CD4-positive, alpha-beta memory T cell (primary cell): ENCODE data around the gene MRLN. TPM values are rescaled to one million over a fixed set of nuclear protein-coding genes. Genes with fewer than 3 reads are reported as not detected.

ENCODE experiments used
- CTCF ChIA-PET: fragments of 350-600 bp; sonication (Branson Sonifier 250); formaldehyde crosslinking; loops from one replicate; lab custom pipeline; 2021; ENCODE audit warnings: inconsistent platforms; ENCODE audit not compliant: partially characterized antibody; lab: Charles Lee
- POLR2A ChIA-PET: fragments of 350-600 bp; sonication (Branson Sonifier 250); formaldehyde crosslinking; loops from one replicate; lab custom pipeline; 2021; ENCODE audit not compliant: partially characterized antibody; lab: Charles Lee
- DNase-seq, 5 donors: peaks; one replicate each; pipeline versions ENCODE4 v3.0.0 to v3.0.0-alpha.2; 2020 to 2022; ENCODE audit warnings: mixed read lengths in 1 of 5
- H3K27ac ChIP-seq: one replicate; pipeline ENCODE4 v1.7.0; 2013; ENCODE audit warnings: low read depth, low read length
- H3K27me3 ChIP-seq: 2 replicates; pipeline ENCODE4 v1.7.0; 2013; ENCODE audit warnings: mild to moderate bottlenecking, low read length, moderate library complexity; ENCODE audit not compliant: insufficient read depth
- H3K36me3 ChIP-seq: 2 replicates; pipeline ENCODE4 v1.7.0; 2013; ENCODE audit warnings: mild to moderate bottlenecking, low read length, moderate library complexity; ENCODE audit not compliant: insufficient read depth
- H3K4me1 ChIP-seq: 2 replicates; pipeline ENCODE4 v1.7.0; 2013; ENCODE audit warnings: mild to moderate bottlenecking, low read length, moderate library complexity; ENCODE audit not compliant: insufficient read depth
- H3K4me3 ChIP-seq, 2 donors: one replicate each; pipeline ENCODE4 v1.7.0; 2013; ENCODE audit warnings: low read length in 2 of 2, mild to moderate bottlenecking in 1 of 2
- H3K9me3 ChIP-seq, 2 donors: one replicate each; pipeline ENCODE4 v1.7.0; 2013; ENCODE audit warnings: low read length in 2 of 2, control low read depth in 1 of 2; ENCODE audit not compliant: control insufficient read depth in 1 of 2
- H3K27ac Mint-ChIP-seq, 7 donors: one replicate each; pipeline ENCODE4 v1.8.0; 2020 to 2021; ENCODE audit warnings: mixed read lengths in 7 of 7, mild to moderate bottlenecking in 6 of 7, inconsistent platforms in 3 of 7, moderate library complexity in 3 of 7
- H3K27me3 Mint-ChIP-seq, 2 donors: one replicate each; pipeline ENCODE4 v1.8.0; 2020 to 2021; ENCODE audit warnings: mixed read lengths in 2 of 2
- H3K36me3 Mint-ChIP-seq, 2 donors: one replicate each; pipeline ENCODE4 v1.8.0; 2020 to 2021; ENCODE audit warnings: mixed read lengths in 2 of 2, inconsistent platforms in 1 of 2, mild to moderate bottlenecking in 1 of 2
- H3K4me1 Mint-ChIP-seq, 4 donors: one replicate each; pipeline ENCODE4 v1.8.0; 2020 to 2021; ENCODE audit warnings: mixed read lengths in 4 of 4, mild to moderate bottlenecking in 1 of 4
- H3K4me3 Mint-ChIP-seq, 8 donors: one replicate each; pipeline ENCODE4 v1.8.0; 2020 to 2021; ENCODE audit warnings: mixed read lengths in 8 of 8, mild to moderate bottlenecking in 7 of 8, moderate library complexity in 6 of 8, inconsistent platforms in 3 of 8
- H3K9me3 Mint-ChIP-seq, 8 donors: one replicate each; pipeline ENCODE4 v1.8.0; 2020 to 2021; ENCODE audit warnings: mixed read lengths in 8 of 8, mild to moderate bottlenecking in 5 of 8, inconsistent platforms in 3 of 8, moderate library complexity in 1 of 8
- intact Hi-C: fragments of 100-400 bp; cut with micrococcal nuclease; formaldehyde crosslinking; loops from one replicate; pipeline ENCODE4 v1.15.1; 2023
- polyA plus RNA-seq, 2 donors: library from polyadenylated mRNA; unstranded; fragments of 300-500 nt; fragmentation: Illumina TruSeq; gene quantifications; one replicate each; pipeline ENCODE4 v1.2.3, GENCODE V29; 2021
- total RNA-seq, 2 experiments: library from RNA; stranded (reverse); gene quantifications; one replicate each; pipeline ENCODE4 v1.2.3, GENCODE V29; 2021

Gene MRLN
- total and polyA plus RNA-seq, 4 experiments from 2014 or later: not detected

DNA sequence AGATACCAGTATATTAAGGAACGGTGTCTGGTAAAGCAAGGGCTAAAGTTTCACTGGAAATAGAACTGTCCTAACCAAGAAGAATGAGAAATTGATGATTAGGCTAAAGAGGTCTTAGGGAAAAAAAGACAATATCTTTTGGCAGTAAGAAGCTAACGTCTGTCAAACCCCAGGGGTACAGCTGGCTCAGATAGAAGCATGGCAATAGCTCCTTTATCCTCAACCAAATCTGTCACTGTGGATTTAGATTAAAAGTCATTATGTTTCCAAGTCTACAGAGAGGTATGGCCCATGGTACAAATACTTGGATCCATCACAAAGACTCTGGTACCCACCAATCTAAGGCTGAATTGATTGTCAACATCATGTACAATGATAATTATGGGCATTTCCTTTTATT lies 35.0 kb downstream of the MRLN start:
- ChIA-PET CTCF (no interaction called here), POLR2A (no interaction called here)
- intact Hi-C loops: no loop called here
- peaks cover 16 to 19% of the 10 kb centered on the region in 2 donors for H3K27me3 Mint-ChIP-seq
- H3K27ac Mint-ChIP-seq: no peak overlapping the region
- no peaks in the 10 kb centered on the region for H3K9me3 ChIP-seq
- no peaks in the 10 kb centered on the region for H3K4me1 Mint-ChIP-seq
- no peak overlapping the region for H3K4me3 ChIP-seq
- H3K4me3 Mint-ChIP-seq: no peak overlapping the region
- DNase-seq: no peak
- no peak overlapping the region for H3K27ac ChIP-seq
- H3K36me3 Mint-ChIP-seq: no peaks in the 10 kb centered on the region
- no peaks in the 10 kb centered on the region for H3K27me3 ChIP-seq
- H3K9me3 Mint-ChIP-seq: peaks cover 0 to 8% (median 5%) of the 10 kb centered on the region in 8 donors
- no peaks in the 10 kb centered on the region for H3K4me1 ChIP-seq
- no peaks in the 10 kb centered on the region for H3K36me3 ChIP-seq

GRCh38 chr10:59713196-59713821 lies 39.9 kb downstream of the MRLN start:
- intact Hi-C loops: no loop called here
- no peak overlapping the region for H3K4me3 ChIP-seq
- H3K4me1 ChIP-seq: no peaks in the 10 kb centered on the region
- no peaks in the 10 kb centered on the region for H3K9me3 ChIP-seq
- no peak overlapping the region for H3K27ac ChIP-seq
- Mint-ChIP-seq H3K9me3 (peaks cover 0 to 2% (median 0%) of the 10 kb centered on the region in 8 donors), H3K27ac (no peak overlapping the region), H3K27me3 (peaks cover 27 to 44% of the 10 kb centered on the region in 2 donors), H3K4me1 (peaks cover 0 to 4% (median 0%) of the 10 kb centered on the region in 4 donors), H3K36me3 (no peaks in the 10 kb centered on the region), H3K4me3 (no peak overlapping the region)
- CTCF ChIA-PET: no interaction called here
- no peaks in the 10 kb centered on the region for H3K36me3 ChIP-seq
- POLR2A ChIA-PET: no interaction called here
- DNase-seq: no peak
- H3K27me3 ChIP-seq: peaks cover 3% of the 10 kb centered on the region

DNA sequence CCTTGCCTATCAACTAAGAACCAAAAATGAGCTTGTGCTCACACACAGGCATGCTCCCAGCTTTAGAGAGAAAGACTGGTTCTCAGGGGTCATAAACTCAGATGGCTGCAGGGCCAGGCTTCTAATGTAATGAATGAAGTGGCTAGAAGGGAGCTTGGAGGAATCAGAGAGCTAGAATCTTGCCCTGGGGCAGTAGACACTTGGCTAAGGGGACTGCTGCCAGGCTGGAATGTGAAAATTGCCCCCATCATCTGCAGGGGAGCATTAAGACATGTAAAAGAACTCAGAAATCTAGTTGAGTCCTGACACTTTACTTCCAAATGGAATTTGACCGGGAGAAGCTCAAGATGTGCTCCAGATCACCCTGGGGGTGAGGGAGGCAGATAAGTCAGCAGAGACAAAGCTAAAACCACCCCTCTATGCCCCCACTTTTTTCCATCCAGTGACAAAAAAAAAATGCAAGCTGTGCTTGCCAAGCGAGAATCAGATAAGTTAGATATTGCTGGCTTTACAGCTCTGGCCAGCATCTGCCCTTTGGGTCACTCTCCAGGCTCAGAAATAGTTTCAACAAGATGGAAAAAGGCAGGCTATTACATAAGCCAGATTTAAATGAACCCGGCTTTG lies 41.3 kb downstream of the MRLN start:
- no peak for DNase-seq
- H3K4me3 ChIP-seq: no peak overlapping the region
- Mint-ChIP-seq H3K4me3 (no peak overlapping the region), H3K9me3 (peaks cover 0 to 1% (median 0%) of the 10 kb centered on the region in 8 donors), H3K36me3 (no peaks in the 10 kb centered on the region), H3K4me1 (peaks cover 0 to 9% (median 0%) of the 10 kb centered on the region in 4 donors), H3K27ac (no peak overlapping the region), H3K27me3 (peaks cover 33 to 49% of the 10 kb centered on the region in 2 donors)
- H3K27ac ChIP-seq: no peak overlapping the region
- no peaks in the 10 kb centered on the region for H3K36me3 ChIP-seq
- H3K27me3 ChIP-seq: peaks cover 5% of the 10 kb centered on the region
- POLR2A ChIA-PET: no interaction called here
- CTCF ChIA-PET: no interaction called here
- no peaks in the 10 kb centered on the region for H3K9me3 ChIP-seq
- intact Hi-C loops: no loop called here
- H3K4me1 ChIP-seq: no peaks in the 10 kb centered on the region

- Mint-ChIP-seq H3K9me3 (peaks cover 0 to 3% (median 0%) of the 10 kb centered on the region in 8 donors), H3K36me3 (no peaks in the 10 kb centered on the region), H3K4me1 (peaks cover 0 to 9% (median 0%) of the 10 kb centered on the region in 4 donors), H3K4me3 (peak within 1 kb of the TSS in 5 of 8 donors; percentile 33 to 51 (median 37)), H3K27ac (no peak within 1 kb of the TSS), H3K27me3 (peaks cover 44 to 47% of the 10 kb centered on the region in 2 donors)
- CTCF ChIA-PET: no interaction called here
- H3K36me3 ChIP-seq: no peaks in the 10 kb centered on the region
- peaks cover 5% of the 10 kb centered on the region for H3K27me3 ChIP-seq
- H3K4me1 ChIP-seq: no peaks in the 10 kb centered on the region
- no peak for DNase-seq
- intact Hi-C loops: no loop called here
- no peak within 1 kb of the TSS for H3K4me3 ChIP-seq
- no peak within 1 kb of the TSS for H3K27ac ChIP-seq
- POLR2A ChIA-PET: no interaction called here
- no peaks in the 10 kb centered on the region for H3K9me3 ChIP-seq
Observed at GRCh38 chr10:59709395-59710125, 43.7 kb downstream of the MRLN start, which contains the start of gene SLC16A9. SLC16A9 (minus strand) TSS chr10:59709850; CDS start chr10:59684291, 25,559 bp downstream.

DNA sequence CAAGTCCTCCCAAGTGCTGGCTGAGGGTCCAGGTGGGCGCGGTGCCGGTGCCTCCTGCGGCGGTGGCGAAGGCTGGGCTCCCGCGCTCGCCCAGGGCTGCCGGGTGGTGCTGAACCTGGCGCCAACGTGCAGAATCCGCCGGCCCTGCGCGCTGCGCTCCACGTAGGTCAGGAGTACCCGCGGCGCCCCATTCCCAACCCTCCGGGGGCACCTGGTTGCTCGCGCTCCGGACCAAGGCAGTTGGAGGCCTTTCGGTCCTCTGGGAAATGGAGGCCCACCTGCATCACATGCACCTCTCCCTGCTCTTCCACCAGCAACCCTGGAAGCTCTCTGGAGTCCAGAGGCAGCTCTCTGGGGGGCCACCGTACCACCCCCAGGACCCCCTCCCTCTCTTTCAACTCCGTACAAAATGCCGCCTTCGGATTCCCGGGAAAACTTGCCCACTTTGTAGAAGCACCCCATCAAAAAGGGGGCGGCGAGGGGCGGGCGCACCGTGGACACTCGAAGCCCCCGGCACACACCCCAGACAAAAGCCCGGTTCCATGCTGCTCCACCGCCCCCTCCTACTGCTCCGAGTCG lies 44.4 kb downstream of the MRLN start:
- Mint-ChIP-seq H3K36me3 (no peaks in the 10 kb centered on the region), H3K27me3 (peaks cover 45 to 49% of the 10 kb centered on the region in 2 donors), H3K27ac (no peak overlapping the region), H3K4me3 (peak overlapping the region in 3 of 8 donors; percentile 25 to 45 (median 35)), H3K9me3 (peaks cover 0 to 3% (median 0%) of the 10 kb centered on the region in 8 donors), H3K4me1 (peaks cover 0 to 9% (median 0%) of the 10 kb centered on the region in 4 donors)
- H3K27ac ChIP-seq: no peak overlapping the region
- H3K27me3 ChIP-seq: peaks cover 5% of the 10 kb centered on the region
- POLR2A ChIA-PET: no interaction called here
- no peaks in the 10 kb centered on the region for H3K4me1 ChIP-seq
- H3K36me3 ChIP-seq: no peaks in the 10 kb centered on the region
- DNase-seq: no peak
- intact Hi-C loops: no loop called here
- H3K4me3 ChIP-seq: no peak overlapping the region
- CTCF ChIA-PET: no interaction called here
- no peaks in the 10 kb centered on the region for H3K9me3 ChIP-seq

DNA sequence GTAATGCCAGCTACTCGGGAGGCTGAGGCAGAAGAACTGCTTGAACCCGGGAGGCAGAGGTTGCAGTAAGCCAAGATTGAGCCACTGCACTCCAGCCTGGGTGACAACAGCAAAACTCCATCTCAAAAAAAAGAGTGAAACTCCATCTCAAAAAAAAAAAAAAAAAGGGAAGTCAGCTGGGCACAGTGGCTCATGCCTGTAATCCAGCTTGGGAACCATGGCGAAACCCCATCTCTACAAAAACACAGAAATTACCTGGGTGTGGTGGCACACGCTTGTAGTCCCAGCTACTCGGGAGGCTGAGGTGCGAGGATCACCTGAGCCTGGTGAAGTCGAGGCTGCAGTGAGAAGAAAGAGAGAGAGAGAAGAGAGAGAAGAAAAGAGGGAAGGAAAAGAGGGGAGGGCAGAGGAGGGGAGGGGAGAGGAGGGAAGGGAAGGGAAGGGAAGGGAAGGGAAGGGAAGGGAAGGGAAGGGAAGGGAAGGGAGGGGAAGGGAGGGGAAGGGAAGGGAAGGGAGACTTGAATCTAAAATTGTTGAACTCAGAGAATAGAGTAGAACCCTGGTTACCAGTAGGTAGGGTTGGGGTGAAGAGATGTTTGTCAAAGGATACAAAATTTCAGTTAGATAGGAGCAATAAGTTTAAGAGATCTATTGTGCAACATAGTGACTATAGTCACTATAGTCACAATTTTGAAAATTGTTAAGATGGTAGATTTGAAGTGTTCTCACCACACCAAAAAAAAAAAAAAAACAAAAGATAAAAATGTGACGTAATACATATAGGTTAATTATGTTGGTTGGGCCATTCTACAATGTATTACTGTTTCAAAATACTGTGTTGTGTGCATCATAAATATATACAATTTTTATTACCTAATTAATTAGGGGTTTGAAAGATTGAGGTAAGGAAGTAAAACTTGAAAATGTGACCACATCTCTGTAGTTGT lies 46.1 kb downstream of the MRLN start:
- CTCF ChIA-PET: no interaction called here

More for the DNA sequence above, 46.1 kb downstream of the MRLN start:
- no peak for DNase-seq
- Histone ChIP-seq H3K4me3 (no peak overlapping the region), H3K9me3 (no peaks in the 10 kb centered on the region), H3K27me3 (peaks cover 5% of the 10 kb centered on the region), H3K36me3 (no peaks in the 10 kb centered on the region), H3K4me1 (no peaks in the 10 kb centered on the region), H3K27ac (no peak overlapping the region)
- Mint-ChIP-seq H3K9me3 (peaks cover 0 to 3% (median 0%) of the 10 kb centered on the region in 8 donors), H3K4me3 (peak overlapping the region in 1 of 8 donors; percentile 0), H3K27ac (no peak overlapping the region), H3K4me1 (peaks cover 0 to 9% (median 0%) of the 10 kb centered on the region in 4 donors), H3K27me3 (peaks cover 40% of the 10 kb centered on the region in 2 donors), H3K36me3 (no peaks in the 10 kb centered on the region)
- intact Hi-C loops: no loop called here
- POLR2A ChIA-PET: no interaction called here
